Measurements from ENCODE around the gene CCT3.

DNA sequence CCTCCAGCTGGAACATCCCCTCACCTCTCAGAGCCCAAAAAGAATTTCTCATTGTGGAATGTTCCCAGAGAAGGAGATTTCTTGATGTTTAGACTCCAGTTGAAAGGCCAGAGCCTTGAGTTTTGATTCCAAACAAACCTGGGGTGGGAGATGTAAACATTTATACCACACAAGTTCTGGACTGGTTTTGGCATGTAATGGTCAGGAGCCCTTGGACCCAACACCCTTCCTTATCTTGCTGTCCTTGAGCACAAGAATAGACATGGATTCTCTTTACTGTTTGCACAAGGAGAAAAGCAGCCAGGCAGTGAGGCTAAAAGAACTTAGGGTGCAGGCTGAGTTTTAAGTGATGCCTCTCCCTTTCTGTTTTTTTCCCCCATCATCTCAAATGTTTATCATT, 35.5 kb upstream of the CCT3 start:
- TF ChIP-seq, protein P1, sequence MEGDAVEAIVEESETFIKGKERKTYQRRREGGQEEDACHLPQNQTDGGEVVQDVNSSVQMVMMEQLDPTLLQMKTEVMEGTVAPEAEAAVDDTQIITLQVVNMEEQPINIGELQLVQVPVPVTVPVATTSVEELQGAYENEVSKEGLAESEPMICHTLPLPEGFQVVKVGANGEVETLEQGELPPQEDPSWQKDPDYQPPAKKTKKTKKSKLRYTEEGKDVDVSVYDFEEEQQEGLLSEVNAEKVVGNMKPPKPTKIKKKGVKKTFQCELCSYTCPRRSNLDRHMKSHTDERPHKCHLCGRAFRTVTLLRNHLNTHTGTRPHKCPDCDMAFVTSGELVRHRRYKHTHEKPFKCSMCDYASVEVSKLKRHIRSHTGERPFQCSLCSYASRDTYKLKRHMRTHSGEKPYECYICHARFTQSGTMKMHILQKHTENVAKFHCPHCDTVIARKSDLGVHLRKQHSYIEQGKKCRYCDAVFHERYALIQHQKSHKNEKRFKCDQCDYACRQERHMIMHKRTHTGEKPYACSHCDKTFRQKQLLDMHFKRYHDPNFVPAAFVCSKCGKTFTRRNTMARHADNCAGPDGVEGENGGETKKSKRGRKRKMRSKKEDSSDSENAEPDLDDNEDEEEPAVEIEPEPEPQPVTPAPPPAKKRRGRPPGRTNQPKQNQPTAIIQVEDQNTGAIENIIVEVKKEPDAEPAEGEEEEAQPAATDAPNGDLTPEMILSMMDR (IDR thresholded peaks at IDR 0.05): no peak
- no peak for TF ChIP-seq POLR2A (IDR thresholded peaks at IDR 0.05)

Data from adrenal gland (tissue), 5 donors.